HepG2 (cell line): Measurements from ENCODE around the gene NEIL3. TPM values are rescaled to one million over a fixed set of nuclear protein-coding genes. Genes with fewer than 3 reads are reported as not detected.

Experiments
- ATF6 ChIP-seq: sonication (generic); formaldehyde crosslinking; conservative IDR thresholded peaks from 2 replicates; pipeline ENCODE4 v1.4.0; 2020; ENCODE audit warnings: missing genetic modification reagents
- MTA1 ChIP-seq: sonication (generic); formaldehyde crosslinking; IDR thresholded peaks from 2 replicates; pipeline ENCODE4 v1.4.0; 2020; ENCODE audit warnings: missing genetic modification reagents, mild to moderate bottlenecking, borderline replicate concordance
- RFX5 ChIP-seq: IDR thresholded peaks from 2 replicates; pipeline ENCODE4 v1.6.1; 2011; ENCODE audit warnings: low read depth, low read length, improper control_type of control experiment
- SNAPC5 ChIP-seq: sonication (generic); formaldehyde crosslinking; IDR thresholded peaks from 2 replicates; pipeline ENCODE4 v1.8.1; 2023; ENCODE audit warnings: mild to moderate bottlenecking, missing genetic modification reagents, borderline replicate concordance
- UBTF ChIP-seq: sonication (generic); formaldehyde crosslinking; IDR thresholded peaks from 2 replicates; pipeline ENCODE4 v1.4.0; 2020; ENCODE audit warnings: mild to moderate bottlenecking, missing genetic modification reagents
- ZNF549 ChIP-seq: sonication (generic); formaldehyde crosslinking; IDR thresholded peaks from 2 replicates; pipeline ENCODE4 v1.5.0; 2020; ENCODE audit warnings: missing genetic modification reagents
- ZNF777 ChIP-seq: sonication (generic); formaldehyde crosslinking; IDR thresholded peaks from 2 replicates; pipeline ENCODE4 v1.4.0; 2020; ENCODE audit warnings: missing genetic modification reagents
- ZZZ3 ChIP-seq: sonication (generic); formaldehyde crosslinking; IDR thresholded peaks from 2 replicates; pipeline ENCODE4 v1.4.0; 2020; ENCODE audit warnings: missing genetic modification reagents, mild to moderate bottlenecking, borderline replicate concordance
- polyA plus RNA-seq, 8 experiments: library from polyadenylated mRNA; depleted of rRNA in 3 of 8; stranded (reverse) in 7 of 8; unstranded in 1 of 8; fragments of >200 nt; fragmentation: Illumina TruSeq in 4 of 8; extraction: Trizol in 4 of 8; gene quantifications; 2 replicates each; pipeline versions ENCODE4 v1.2.1 to v1.2.3, GENCODE V29; 2011 to 2016; ENCODE audit warnings: low read depth in 4 of 8, missing spikeins in 1 of 8, mixed read lengths in 1 of 8; ENCODE audit not compliant: insufficient read depth in 1 of 8
- total RNA-seq, 5 experiments: library from RNA; depleted of rRNA; stranded (reverse); fragments of >200 nt; fragmentation: Illumina TruSeq; extraction: Trizol; gene quantifications; 2 replicates each; pipeline ENCODE4 v1.2.3, GENCODE V29; 2016; ENCODE audit warnings: low read depth in 1 of 5

Gene NEIL3
- total and polyA plus RNA-seq, 2 of the 13 experiments (the other 11 are each of a cell fraction or from before 2014, with no cell fraction given), result 3.5 to 8.4 TPM

GRCh38 chr4:177411996-177412395, 102.3 kb downstream of the NEIL3 start (continued):
- TF ChIP-seq ATF6 (no peak), ZNF777 (CRISPR knock-in tag) (no peak), ZNF549 (CRISPR knock-in tag) (no peak), MTA1 (CRISPR knock-in tag) (no peak), ZZZ3 (CRISPR knock-in tag) (no peak), RFX5 (no peak), UBTF (no peak), SNAPC5 (CRISPR knock-in tag) (no peak)

Other genes with a start within 250 kb of the NEIL3 start
- gene AGA, start 132.6 kb downstream of the NEIL3 start, total RNA-seq (2016; rRNA removed; fragmentation: Illumina TruSeq; extraction: Trizol), result 12.2 and 22.3 TPM in 2 replicates
- 21.2 and 21.9 TPM in 2 replicates for gene AGA, start 132.6 kb downstream of the NEIL3 start, polyA plus RNA-seq (2011; rRNA removed)